WI38 (cell line): ENCODE data around the gene UBXN11.
A peak's percentile ranks its signal among the peaks of the same experiment; 100 is the strongest.
"Not testable (repeated sequence)": the region's sequence is repeated elsewhere in the genome, so short reads cannot be mapped to it uniquely, and the experiment has no call there.

Experiments
- H3K4me3 ChIP-seq: 2 replicates; pipeline ENCODE4 v1.5.1; 2011; ENCODE audit warnings: low read depth, mild to moderate bottlenecking, control low read depth, low read length
- TF ChIP-seq, protein P1 (sequence below): IDR thresholded peaks from 2 replicates; pipeline ENCODE4 v1.5.1; 2012; ENCODE audit warnings: low read depth, mild to moderate bottlenecking, control low read depth, low read length

UBXN11 gene

GRCh38 chr1:26315874-26316850, 9.7 kb upstream of the UBXN11 start:
- TF ChIP-seq, protein P1, sequence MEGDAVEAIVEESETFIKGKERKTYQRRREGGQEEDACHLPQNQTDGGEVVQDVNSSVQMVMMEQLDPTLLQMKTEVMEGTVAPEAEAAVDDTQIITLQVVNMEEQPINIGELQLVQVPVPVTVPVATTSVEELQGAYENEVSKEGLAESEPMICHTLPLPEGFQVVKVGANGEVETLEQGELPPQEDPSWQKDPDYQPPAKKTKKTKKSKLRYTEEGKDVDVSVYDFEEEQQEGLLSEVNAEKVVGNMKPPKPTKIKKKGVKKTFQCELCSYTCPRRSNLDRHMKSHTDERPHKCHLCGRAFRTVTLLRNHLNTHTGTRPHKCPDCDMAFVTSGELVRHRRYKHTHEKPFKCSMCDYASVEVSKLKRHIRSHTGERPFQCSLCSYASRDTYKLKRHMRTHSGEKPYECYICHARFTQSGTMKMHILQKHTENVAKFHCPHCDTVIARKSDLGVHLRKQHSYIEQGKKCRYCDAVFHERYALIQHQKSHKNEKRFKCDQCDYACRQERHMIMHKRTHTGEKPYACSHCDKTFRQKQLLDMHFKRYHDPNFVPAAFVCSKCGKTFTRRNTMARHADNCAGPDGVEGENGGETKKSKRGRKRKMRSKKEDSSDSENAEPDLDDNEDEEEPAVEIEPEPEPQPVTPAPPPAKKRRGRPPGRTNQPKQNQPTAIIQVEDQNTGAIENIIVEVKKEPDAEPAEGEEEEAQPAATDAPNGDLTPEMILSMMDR, result no peak
- no peak overlapping the region for H3K4me3 ChIP-seq

- no peak overlapping the region for H3K4me3 ChIP-seq
- TF ChIP-seq, protein P1, result no peak
These were observed 8.1 kb upstream of the UBXN11 start for GRCh38 chr1:26314501-26314900.

DNA sequence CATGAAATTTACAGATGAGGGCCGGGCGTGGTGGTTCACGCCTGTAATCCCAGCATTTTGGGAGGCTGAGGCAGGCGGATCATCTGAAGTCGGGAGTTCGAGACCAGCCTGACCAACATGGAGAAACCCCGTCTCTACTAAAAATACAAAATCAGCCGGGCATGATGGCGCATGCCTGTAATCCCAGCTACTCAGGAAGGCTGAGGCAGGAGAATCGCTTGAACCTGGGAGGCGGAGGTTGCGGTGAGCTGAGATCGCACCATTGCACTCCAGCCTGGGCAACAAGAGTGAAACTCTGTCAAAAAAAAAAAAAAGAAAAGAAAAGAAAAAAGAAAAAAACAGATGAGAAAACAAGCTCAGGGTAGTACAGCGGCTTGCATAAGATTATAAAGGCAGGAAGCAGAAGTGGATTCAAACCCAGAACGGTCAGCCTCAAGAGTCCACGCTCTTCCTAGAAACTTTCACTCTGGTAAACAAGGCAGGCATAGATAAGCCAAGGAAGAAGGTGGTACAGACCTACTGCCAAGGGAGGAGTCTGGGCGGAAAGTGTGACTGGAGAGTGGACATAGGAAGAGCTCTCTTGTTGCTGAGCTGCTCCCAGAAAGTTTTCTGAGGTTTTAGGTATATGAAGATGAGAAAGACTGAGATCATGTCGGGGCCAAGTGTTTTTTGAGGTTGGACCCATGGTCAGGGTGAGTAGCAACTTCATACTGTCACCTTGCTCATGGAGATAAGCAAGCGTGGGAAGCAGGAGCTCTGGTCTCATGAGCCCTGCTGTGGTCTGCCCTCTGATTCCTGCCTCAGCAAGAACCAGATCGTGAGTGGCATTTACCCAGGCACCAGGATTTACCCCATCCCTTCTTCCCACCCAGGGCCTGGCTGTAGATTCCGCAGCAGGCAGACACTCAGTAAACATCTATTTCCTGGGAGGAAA, 1.8 kb upstream of the UBXN11 start:
- H3K4me3 ChIP-seq, result not testable (repeated sequence)

DNA sequence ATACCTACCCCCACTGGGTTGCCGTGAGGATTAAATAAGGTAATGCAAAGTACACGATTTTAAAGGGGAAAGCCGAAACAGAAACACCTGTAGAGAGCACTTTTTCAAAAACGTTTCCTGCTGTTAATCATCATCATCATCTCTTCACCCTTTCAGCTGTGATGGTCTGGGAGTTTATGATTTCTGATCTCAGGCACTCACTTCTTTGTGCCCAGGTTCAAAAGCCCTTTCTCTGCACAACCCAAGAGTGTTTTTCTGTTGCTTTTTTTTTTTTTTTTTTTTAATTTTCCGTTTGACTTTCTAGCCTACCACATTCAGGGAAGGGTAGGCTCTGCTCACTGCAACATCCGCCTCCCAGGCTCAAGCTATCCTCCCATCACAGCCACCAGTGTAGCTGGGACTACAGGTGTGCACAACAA, 936 bp upstream of the UBXN11 start:
- TF ChIP-seq, protein P1, result no peak
- no peak overlapping the region for H3K4me3 ChIP-seq

GRCh38 chr1:26305667-26306289, 658 bp downstream of the UBXN11 start:
- TF ChIP-seq, protein P1, result no peak
- H3K4me3 ChIP-seq, result peak overlapping the region; percentile 79

DNA sequence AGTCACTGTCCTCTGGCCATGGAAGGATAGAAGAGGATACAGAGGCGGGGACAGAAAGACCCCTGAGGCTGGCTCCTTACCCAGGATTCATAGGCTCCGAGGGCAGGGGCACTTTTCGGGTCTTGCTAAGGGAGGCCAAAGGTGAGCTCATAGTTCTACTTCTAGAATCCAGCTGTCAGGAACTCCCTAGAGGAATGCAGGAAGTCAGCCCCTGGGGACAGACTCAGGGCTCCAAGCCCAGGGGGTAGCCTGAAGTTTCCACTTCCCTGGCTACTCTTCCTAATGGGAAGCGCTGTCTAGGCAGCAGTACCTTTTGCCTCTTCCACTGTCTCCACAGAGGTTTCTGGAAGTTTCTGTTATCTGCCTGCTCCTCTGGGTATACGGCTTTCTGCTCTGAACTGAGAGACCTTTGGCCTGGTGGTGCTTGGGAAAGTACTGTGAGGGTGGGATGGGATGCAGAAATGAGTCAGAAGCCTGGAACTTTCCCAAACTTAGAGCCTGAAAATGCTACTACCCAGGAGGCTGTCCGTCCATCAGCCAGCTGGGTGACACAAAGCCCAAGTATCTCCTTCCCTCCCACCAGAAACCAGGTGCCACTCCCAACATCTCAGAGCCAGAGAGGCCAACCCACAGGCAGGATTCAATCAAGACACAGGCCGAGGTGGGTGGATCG, 3.6 kb downstream of the UBXN11 start:
- no peak overlapping the region for H3K4me3 ChIP-seq
- TF ChIP-seq, protein P1, result no peak

DNA sequence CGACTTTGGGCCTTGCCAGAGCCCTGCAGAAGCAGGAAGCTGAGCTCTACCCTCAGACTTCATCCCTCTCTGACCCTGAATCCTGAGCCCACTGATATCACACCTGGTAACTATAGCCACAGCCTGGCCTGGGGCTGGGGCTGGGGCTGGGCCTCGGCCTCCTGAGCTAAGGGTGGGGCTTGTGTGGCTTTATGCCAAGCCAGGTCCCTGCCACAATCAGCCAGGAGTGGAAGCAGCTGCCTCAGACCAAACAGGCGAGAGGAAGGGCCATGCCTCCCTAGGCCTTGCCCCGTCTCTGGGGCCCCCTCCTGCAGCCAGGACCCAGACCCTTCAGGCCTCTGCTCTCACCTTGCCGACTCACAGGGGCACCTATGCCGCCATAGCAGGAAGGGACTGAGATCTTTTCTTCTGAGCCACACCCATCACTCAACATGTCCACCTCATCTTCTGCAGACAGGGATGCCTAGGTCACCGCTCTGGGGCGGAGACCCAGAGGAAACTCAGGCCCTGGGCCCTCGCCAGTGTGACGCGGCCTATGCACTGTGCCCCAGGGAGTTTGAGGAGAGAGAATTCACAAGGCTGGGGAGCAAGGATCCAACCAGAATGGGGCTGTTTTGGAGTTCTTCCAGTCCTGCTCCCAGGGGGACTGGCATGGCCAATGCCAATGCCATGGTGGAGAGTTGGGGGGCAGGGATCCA, 5.7 kb downstream of the UBXN11 start:
- H3K4me3 ChIP-seq, result no peak overlapping the region
- TF ChIP-seq, protein P1, result no peak
